GM10847 (cell line): ENCODE results near the gene CNTNAP2.

ENCODE experiments used
- POLR2A ChIP-seq: IDR thresholded peaks from 2 replicates; pipeline ENCODE4 v1.6.1; 2011; ENCODE audit not compliant: insufficient read length; ENCODE audit errors: extremely low read depth

CNTNAP2 gene

GRCh38 chr7:148261523-148261922 is 2144.9 kb downstream of the CNTNAP2 start:
- TF ChIP-seq POLR2A = no peak

DNA sequence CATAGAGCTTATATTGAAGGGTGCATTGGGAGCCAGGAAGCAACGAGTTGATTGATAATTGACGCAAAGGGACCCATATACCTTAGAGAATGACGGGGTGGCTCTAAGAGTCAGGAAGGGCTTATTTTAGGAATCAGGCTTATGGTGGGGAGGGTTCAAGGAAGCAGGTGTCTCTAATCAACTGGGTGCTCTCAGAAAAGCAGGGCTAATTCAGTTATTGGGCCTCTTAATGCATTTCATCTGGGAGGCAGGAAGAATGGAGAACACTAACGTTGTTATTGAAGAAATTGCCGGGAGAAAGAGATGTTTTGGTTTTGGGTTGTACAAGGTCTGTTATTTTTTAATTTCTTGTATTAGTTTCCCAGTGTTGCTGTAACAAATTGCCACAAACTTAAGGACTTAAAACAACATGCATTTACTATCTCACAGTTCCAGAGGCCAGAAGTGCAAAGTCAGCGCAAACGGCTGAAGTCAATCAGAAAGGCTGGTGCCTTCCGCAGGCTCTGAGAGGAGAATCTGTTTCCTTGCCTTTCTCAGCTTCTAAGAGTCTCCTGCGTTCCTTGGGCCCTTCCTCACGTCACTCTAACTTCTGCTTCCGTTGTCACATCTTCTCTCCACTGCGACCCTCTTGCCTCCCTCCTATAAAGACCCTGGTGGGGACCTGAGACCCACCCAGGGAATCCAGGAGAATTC is 2145.5 kb downstream of the CNTNAP2 start:
- no peak for TF ChIP-seq POLR2A

GRCh38 chr7:148262721-148263229 is 2146.2 kb downstream of the CNTNAP2 start:
- no peak for TF ChIP-seq POLR2A

DNA sequence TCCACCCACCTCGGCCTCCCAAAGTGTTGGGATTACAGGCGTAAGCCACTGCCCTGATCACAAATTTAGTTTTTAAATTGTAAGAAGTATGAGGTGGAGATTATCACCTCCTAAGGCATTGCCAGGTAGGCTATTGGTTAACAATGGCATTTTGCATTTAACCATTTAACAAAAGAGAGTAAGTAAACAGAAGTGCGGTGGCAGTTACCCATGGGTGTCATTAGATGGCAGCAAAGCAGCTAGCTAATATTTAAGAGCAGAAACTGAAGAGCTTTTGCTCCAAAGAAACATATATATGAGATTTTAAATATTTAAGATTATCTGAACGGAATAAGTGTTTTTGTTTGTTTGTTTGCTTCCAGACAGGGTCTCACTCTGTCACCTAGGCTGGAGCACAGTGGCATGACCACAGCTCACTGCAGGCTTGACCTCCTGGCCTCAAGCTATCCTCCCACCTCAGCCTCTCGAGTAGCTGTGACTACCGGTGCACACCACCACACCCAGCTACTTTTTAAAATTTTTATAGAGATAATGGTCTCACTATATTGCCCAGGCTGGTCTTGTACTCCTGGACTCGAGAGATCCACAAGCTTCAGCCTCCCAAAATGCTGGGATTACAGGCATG is 2148.4 kb downstream of the CNTNAP2 start:
- TF ChIP-seq POLR2A = no peak

DNA sequence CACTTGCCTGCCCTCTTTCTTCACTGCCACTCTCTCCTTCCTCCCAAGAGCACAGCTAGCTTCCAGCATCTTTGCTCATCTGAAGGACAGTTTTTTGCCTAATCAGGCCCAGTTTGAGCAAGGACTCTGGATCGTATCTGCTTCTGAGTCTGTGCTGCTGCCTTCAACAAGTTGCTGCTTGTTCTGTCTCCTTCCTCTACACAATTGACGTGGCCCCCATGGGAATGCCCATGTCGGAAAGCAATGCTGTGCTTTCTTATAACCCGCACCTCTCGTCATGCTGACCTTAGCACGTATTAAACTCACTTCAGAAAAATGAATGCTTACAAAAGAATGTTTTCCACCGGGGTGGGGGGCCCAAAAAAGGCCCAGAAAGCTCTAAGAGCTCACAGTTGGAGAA is 2149.3 kb downstream of the CNTNAP2 start:
- TF ChIP-seq POLR2A = no peak

DNA sequence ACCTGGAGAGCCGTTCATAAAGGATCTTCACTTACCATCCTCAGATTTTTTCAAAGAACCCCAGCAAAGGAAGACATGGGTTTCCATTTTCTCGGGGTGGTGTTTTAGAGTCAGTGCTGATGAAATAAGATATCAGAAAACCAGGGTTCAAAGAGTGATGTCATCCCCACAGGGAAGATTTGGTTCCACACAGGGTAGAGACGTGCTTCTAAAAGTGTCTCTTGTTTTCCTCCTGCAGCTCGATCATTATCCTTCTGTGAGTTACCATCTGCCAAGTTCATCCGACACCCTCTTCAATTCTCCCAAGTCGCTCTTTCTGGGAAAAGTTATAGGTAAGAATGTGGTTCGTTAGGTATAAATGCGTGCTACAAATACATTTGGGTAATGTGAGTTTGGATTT is 2150.2 kb downstream of the CNTNAP2 start:
- no peak for TF ChIP-seq POLR2A

GRCh38 chr7:148270576-148270975 is 2154.0 kb downstream of the CNTNAP2 start:
- TF ChIP-seq POLR2A = no peak

DNA sequence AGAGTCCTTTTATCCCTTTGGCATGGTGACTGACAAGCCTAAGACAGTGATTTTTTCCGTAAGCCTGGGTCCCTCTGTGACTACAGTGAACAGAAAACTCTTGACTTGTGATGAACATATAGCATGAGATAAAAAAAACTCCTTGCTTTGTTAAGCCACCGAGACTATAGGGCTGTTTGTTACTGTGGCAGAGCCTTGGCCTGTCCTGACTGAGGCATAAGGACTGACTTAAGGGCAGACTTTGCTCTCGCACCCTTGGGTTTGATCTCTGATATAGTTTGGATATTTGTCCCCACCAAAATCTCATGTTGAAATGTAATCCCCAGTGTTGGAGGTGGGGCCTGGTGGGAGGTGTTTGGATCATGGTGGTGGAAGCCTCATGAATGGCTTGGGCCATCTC is 2157.5 kb downstream of the CNTNAP2 start:
- no peak for TF ChIP-seq POLR2A

DNA sequence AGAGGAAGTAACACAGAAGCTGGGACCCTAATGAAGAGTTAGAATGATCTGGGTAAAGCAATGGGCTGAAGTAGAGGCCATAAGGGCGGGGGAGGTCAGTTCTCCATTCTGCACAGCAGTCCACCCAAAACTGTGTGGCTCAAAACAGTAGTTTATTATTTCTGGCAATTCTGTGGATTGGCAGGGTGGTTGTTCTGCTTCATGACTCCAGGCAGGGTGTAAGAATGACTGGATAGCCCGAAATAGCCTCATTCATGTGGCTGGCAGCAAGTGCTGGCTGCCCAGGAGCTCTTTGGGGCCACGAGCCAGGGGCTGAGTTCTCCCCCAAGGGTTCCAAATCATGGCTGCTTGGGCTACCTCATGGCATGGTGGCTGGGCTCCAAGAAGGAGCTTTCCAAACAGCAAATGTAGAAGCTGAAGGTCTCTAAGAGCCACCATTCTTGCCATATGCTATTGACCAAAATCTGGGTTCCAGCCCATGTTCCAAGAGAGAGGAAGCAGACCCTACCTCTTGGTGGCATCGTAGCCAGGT is 2158.8 kb downstream of the CNTNAP2 start:
- TF ChIP-seq POLR2A = no peak

- no peak for TF ChIP-seq POLR2A
Measured at GRCh38 chr7:148276314-148277041, 2159.9 kb downstream of the CNTNAP2 start.

GRCh38 chr7:148277042-148277660 is 2160.6 kb downstream of the CNTNAP2 start:
- TF ChIP-seq POLR2A = no peak

- TF ChIP-seq POLR2A = no peak
Measured at GRCh38 chr7:148286150-148286549, 2169.5 kb downstream of the CNTNAP2 start.

DNA sequence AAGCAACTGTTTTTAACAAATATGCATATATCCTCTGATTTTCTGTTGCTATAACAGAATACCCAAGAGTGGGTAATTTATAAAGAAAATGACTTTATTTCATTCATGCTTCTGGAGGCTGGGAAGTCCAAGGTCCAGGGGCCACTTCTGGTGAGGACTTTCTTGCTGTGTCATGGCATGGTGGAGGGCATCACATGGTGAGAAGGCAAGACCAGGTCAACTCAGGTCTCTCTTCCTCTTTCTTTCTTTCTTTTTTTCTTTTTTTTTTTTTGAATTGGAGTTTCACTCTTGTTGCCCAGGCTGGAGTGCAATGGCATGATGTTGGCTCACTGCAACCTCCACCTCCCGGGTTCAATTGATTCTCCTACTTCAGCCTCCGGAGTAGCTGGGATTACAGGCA is 2170.9 kb downstream of the CNTNAP2 start:
- TF ChIP-seq POLR2A = no peak

DNA sequence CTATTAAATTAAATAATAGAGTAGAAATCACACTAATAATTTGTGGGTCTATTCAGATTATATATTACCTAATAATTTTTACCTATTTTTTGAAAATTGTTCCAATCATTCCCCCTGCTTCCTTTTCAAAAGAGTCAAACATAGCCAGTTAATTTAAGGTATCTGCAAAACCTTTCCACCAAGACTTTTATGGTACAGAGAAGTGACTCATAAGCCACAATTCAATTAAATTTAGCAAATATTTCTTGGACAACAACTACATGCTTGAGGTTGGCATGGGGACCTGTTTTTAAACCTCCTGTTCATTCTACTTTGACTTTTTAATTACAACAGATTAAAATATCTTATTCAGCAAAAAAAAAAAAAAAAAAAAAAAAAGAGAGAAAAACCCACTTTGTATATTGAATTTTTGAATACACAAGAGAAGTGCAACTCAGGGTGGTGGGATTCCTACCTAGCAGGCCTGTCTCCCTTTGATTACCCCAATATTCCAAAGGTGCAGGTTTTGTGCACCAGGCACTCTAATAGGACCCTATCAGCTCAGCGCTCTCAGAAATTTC is 2172.1 kb downstream of the CNTNAP2 start:
- no peak for TF ChIP-seq POLR2A

- TF ChIP-seq POLR2A = no peak
Measured at GRCh38 chr7:148289630-148290029, 2173.0 kb downstream of the CNTNAP2 start.
